ENCODE measurements around the gene INO80E. TPM values are rescaled to one million over a fixed set of nuclear protein-coding genes. Genes with fewer than 3 reads are reported as not detected.
A peak's percentile ranks its signal among the peaks of the same experiment; 100 is the strongest.

The INO80E gene
- total RNA-seq, 1 donor: 14.5 TPM

DNA sequence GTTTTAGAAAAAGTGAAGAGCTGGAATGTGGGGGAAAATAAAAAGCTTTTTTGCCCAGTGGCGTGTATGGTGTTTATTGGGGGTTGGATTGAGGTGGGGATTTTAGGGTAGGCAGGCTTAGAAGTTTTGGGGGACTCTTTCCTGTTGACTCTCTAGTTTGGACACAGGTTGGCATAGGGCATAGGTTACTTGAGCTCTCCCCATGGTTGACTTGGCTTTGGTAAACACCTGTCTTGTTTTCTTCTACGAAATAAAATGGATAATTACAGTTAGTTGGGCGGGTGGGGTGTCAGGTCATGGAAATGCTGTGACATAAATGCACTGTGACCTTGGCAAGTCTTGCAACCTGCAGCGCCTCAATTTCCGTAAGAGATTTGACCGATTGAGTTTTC, 23.1 kb upstream of the INO80E start:
- peak overlapping the region; percentile 58 for H3K4me2 ChIP-seq (ENCODE audit: insufficient read depth, low read length)
- peaks cover 36% of the 10 kb centered on the region for H4K20me1 ChIP-seq (ENCODE audit: insufficient read depth, low read length)
- no peak overlapping the region for H3K27ac ChIP-seq (ENCODE audit: low read depth, low read length)
- peaks cover 28% of the 10 kb centered on the region for H3K4me1 ChIP-seq (ENCODE audit: insufficient read depth, low read length)
- TF ChIP-seq, protein P1, sequence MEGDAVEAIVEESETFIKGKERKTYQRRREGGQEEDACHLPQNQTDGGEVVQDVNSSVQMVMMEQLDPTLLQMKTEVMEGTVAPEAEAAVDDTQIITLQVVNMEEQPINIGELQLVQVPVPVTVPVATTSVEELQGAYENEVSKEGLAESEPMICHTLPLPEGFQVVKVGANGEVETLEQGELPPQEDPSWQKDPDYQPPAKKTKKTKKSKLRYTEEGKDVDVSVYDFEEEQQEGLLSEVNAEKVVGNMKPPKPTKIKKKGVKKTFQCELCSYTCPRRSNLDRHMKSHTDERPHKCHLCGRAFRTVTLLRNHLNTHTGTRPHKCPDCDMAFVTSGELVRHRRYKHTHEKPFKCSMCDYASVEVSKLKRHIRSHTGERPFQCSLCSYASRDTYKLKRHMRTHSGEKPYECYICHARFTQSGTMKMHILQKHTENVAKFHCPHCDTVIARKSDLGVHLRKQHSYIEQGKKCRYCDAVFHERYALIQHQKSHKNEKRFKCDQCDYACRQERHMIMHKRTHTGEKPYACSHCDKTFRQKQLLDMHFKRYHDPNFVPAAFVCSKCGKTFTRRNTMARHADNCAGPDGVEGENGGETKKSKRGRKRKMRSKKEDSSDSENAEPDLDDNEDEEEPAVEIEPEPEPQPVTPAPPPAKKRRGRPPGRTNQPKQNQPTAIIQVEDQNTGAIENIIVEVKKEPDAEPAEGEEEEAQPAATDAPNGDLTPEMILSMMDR (IDR thresholded peaks at IDR 0.05; ENCODE audit: extremely low read depth, low read depth, low read length): no peak
- H3K79me2 ChIP-seq (ENCODE audit: insufficient read depth, low read length): peaks cover 43% of the 10 kb centered on the region
- peak overlapping the region; percentile 58 for H2AFZ ChIP-seq (ENCODE audit: low read length)
- H3K4me3 ChIP-seq (ENCODE audit: insufficient read depth, low read length): no peak overlapping the region
- no peak for DNase-seq (ENCODE audit: insufficient read length, low spot score, missing footprints)
- peaks cover 34% of the 10 kb centered on the region for H3K36me3 ChIP-seq (ENCODE audit: insufficient read depth, low read length)
- H3K27me3 ChIP-seq (ENCODE audit: insufficient read depth, low read length): no peaks in the 10 kb centered on the region
- H3K9me3 ChIP-seq (ENCODE audit: low read depth, low read length): no peaks in the 10 kb centered on the region

DNA sequence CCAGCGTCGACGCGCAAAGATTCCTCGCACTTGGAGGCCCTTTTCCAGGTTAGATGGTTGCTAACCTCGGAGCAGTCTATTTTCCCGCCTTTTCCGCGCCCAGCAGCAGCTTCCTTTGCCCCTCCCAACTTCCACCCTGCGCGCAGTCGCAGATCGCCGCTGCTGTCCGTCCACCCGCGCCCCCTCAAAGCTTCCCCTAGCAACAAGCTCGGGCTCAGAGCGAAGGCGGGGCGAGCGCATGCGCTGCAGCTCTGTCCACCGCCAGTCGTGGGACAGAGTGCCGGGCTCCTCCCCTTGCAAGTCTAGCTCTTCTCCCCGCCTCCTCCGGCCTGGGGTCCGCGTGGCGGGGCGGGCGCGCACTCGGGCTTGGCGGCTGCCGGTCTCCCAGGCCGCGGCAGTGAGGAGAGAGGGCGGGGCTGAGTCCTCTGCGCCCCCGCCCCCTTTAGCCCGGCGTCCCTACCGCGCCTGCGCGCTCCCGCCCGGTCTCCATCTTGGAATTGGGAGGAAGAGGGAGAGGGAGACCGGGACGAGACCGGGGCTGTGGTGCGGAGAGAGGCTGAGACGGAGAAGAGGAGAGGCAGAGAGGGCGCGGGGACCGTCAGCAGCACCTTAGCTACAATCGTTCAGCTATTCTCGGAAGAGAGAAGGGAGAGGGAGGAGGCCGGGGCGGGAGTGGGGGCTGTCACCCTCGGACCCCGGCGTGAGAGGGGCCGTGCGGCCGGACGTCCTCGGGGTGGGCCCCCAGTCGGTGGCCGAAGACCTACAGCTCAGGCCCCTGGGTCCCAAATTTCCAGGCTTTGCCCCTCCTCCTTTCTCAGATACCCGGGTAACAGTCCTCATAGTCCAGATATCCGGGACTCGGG, 22.4 kb upstream of the INO80E start, which contains the start of gene TAOK2:
TAOK2 (plus strand) TSS at position 485 of the 863 bp plus-strand sequence. CDS start 3,905 bp downstream, outside the sequence.
- Histone ChIP-seq H3K4me1 (ENCODE audit: insufficient read depth, low read length) (peaks cover 28% of the 10 kb centered on the region), H2AFZ (ENCODE audit: low read length) (peak within 1 kb of the TSS; percentile 69), H3K9me3 (ENCODE audit: low read depth, low read length) (no peaks in the 10 kb centered on the region), H4K20me1 (ENCODE audit: insufficient read depth, low read length) (peaks cover 43% of the 10 kb centered on the region), H3K27ac (ENCODE audit: low read depth, low read length) (peak within 1 kb of the TSS; percentile 75), H3K36me3 (ENCODE audit: insufficient read depth, low read length) (peaks cover 34% of the 10 kb centered on the region), H3K4me3 (ENCODE audit: insufficient read depth, low read length) (peak within 1 kb of the TSS; percentile 93), H3K27me3 (ENCODE audit: insufficient read depth, low read length) (no peaks in the 10 kb centered on the region), H3K4me2 (ENCODE audit: insufficient read depth, low read length) (peak within 1 kb of the TSS; percentile 91), H3K79me2 (ENCODE audit: insufficient read depth, low read length) (peaks cover 49% of the 10 kb centered on the region)
- TF ChIP-seq, protein P1 (IDR thresholded peaks at IDR 0.05; ENCODE audit: extremely low read depth, low read depth, low read length): no peak
- peak; percentile 100 for DNase-seq (ENCODE audit: insufficient read length, low spot score, missing footprints)

DNA sequence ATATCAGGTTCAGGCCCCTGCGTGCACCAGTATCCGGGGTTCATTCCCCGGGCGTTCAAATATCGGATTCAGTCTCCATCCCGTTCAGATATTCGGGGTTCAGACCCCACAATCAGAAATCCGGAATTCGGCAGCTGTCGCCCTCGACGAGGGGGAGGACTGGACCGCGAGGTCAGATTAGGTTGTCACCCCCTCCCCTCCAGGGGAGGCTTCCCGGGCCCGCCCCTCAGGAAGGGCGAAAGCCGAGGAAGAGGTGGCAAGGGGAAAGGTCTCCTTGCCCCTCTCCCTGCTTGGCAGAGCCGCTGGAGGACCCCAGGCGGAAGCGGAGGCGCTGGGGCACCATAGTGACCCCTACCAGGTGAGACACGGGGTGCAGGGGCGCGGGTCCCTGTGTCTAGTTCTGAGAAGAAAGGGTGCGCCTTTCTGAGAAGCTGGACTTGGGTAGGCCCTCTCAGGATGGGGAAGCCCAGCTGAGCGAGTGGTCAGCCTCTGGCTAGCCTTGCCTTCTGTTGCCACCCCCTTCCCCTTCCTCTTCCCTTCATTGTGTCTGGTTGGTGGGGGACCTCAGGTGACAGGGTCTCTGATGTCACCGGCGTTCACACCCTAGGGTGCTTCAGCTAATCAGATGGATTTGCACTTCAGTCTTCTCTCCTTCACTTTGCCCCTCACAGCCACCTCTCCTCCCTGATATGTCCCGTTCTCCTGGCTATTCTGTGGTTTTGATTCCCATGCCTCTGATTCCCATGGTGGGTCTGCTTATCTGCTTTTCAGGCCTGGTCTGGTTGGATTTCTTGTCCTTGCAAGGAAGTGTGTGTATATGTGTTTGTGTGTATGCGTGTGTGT, 21.5 kb upstream of the INO80E start:
- Histone ChIP-seq H3K4me1 (ENCODE audit: insufficient read depth, low read length) (peaks cover 28% of the 10 kb centered on the region), H3K9me3 (ENCODE audit: low read depth, low read length) (no peaks in the 10 kb centered on the region), H3K36me3 (ENCODE audit: insufficient read depth, low read length) (peaks cover 37% of the 10 kb centered on the region), H2AFZ (ENCODE audit: low read length) (peak overlapping the region; percentile 69), H3K27me3 (ENCODE audit: insufficient read depth, low read length) (no peaks in the 10 kb centered on the region), H3K27ac (ENCODE audit: low read depth, low read length) (peak overlapping the region; percentile 75), H3K79me2 (ENCODE audit: insufficient read depth, low read length) (peaks cover 56% of the 10 kb centered on the region), H3K4me2 (ENCODE audit: insufficient read depth, low read length) (peak overlapping the region; percentile 91), H4K20me1 (ENCODE audit: insufficient read depth, low read length) (peaks cover 49% of the 10 kb centered on the region), H3K4me3 (ENCODE audit: insufficient read depth, low read length) (peak overlapping the region; percentile 93)
- TF ChIP-seq, protein P1 (IDR thresholded peaks at IDR 0.05; ENCODE audit: extremely low read depth, low read depth, low read length): no peak
- peak; percentile 84 for DNase-seq (ENCODE audit: insufficient read length, low spot score, missing footprints)

All from osteoblast (primary cell).